Esophagus squamous epithelium (tissue), 4 donors: Measurements from ENCODE around the gene RNF168.

Experiments used
- CTCF ChIP-seq, 6 experiments: fragments of 450-650 bp in 4 of 6; fragments of 200-600 bp in 2 of 6; sonication (generic) in 2 of 6; IDR thresholded peaks; one replicate each; pipeline ENCODE4 v1.5.1; 2016 to 2019; ENCODE audit warnings: antibody characterized with exemption in 6 of 6, mild to moderate bottlenecking in 4 of 6, moderate library complexity in 4 of 6
- POLR2A ChIP-seq, 4 donors: fragments of 450-650 bp; IDR thresholded peaks; one replicate each; pipeline ENCODE4 v1.6.1; 2017; ENCODE audit warnings: antibody characterized with exemption in 4 of 4, mild to moderate bottlenecking in 4 of 4, moderate library complexity in 3 of 4

GRCh38 chr3:196440041-196440537 is 63.5 kb downstream of the RNF168 start:
- no peak for TF ChIP-seq CTCF (IDR thresholded peaks at IDR 0.05)
- TF ChIP-seq POLR2A (IDR thresholded peaks at IDR 0.05), result no peak
